HepG2 (cell line): ENCODE measurements around the gene U2AF1L4. TPM values are rescaled to one million over a fixed set of nuclear protein-coding genes. Genes with fewer than 3 reads are reported as not detected.

Experiments
- ESRRA ChIP-seq: sonication (generic); formaldehyde crosslinking; IDR thresholded peaks from 2 replicates; pipeline ENCODE4 v1.5.1; 2020; ENCODE audit warnings: mild to moderate bottlenecking, low read depth, missing genetic modification reagents
- ISL2 ChIP-seq: sonication (generic); formaldehyde crosslinking; IDR thresholded peaks from 2 replicates; pipeline ENCODE4 v1.5.0; 2020; ENCODE audit warnings: missing genetic modification reagents
- KLF6 ChIP-seq: IDR thresholded peaks from 2 replicates; pipeline ENCODE4 v1.8.0; 2016; ENCODE audit warnings: missing biosample characterization, missing genetic modification reagents
- NFYB ChIP-seq: sonication (generic); formaldehyde crosslinking; IDR thresholded peaks from 2 replicates; pipeline ENCODE4 v1.4.0; 2020; ENCODE audit warnings: missing genetic modification reagents
- SETDB1 ChIP-seq: sonication (generic); formaldehyde crosslinking; IDR thresholded peaks from 2 replicates; pipeline ENCODE4 v1.5.1; 2020; ENCODE audit warnings: missing genetic modification reagents, mild to moderate bottlenecking, borderline replicate concordance
- SMARCC2 ChIP-seq: fragments of 450-650 bp; IDR thresholded peaks from 2 replicates; pipeline ENCODE4 v1.6.1; 2017; ENCODE audit warnings: antibody characterized with exemption, mild to moderate bottlenecking
- SMC3 ChIP-seq: IDR thresholded peaks from 2 replicates; pipeline ENCODE4 v1.6.1; 2011; ENCODE audit warnings: low read length, improper control_type of control experiment
- SOX6 ChIP-seq, 2 experiments: fragments of 450-650 bp in 1 of 2; sonication (generic) in 1 of 2; formaldehyde crosslinking in 1 of 2; IDR thresholded peaks; 2 replicates each; pipeline versions ENCODE4 v1.4.0 to v1.6.1; 2017 to 2020; ENCODE audit warnings: antibody characterized with exemption in 1 of 2, mild to moderate bottlenecking in 1 of 2, missing genetic modification reagents in 1 of 2
- TCF7L2 ChIP-seq: IDR thresholded peaks from 2 replicates; pipeline ENCODE4 v1.6.1; 2011; ENCODE audit warnings: mild to moderate bottlenecking, low read depth, low read length, moderate library complexity
- ZBTB20 ChIP-seq: sonication (generic); formaldehyde crosslinking; IDR thresholded peaks from 2 replicates; pipeline ENCODE4 v1.8.1; 2023; ENCODE audit warnings: missing genetic modification reagents, low read depth, mild to moderate bottlenecking, borderline replicate concordance
- ZFP1 ChIP-seq: IDR thresholded peaks from 2 replicates; pipeline ENCODE4 v1.6.1; 2016
- ZMAT3 ChIP-seq: sonication (generic); formaldehyde crosslinking; conservative IDR thresholded peaks from 2 replicates; pipeline ENCODE4 v1.7.0; 2021; ENCODE audit warnings: missing genetic modification reagents
- ZMYM3 ChIP-seq: sonication (generic); formaldehyde crosslinking; IDR thresholded peaks from 2 replicates; pipeline ENCODE4 v1.5.1; 2020; ENCODE audit warnings: mild to moderate bottlenecking, missing genetic modification reagents
- ZNF101 ChIP-seq: sonication (generic); formaldehyde crosslinking; IDR thresholded peaks from 2 replicates; pipeline ENCODE4 v1.4.0; 2020; ENCODE audit warnings: mild to moderate bottlenecking, low read depth, missing genetic modification reagents, borderline replicate concordance
- ZNF143 ChIP-seq: sonication (generic); formaldehyde crosslinking; IDR thresholded peaks from 2 replicates; pipeline ENCODE4 v1.4.0; 2020; ENCODE audit warnings: missing genetic modification reagents
- ZNF263 ChIP-seq: sonication (generic); formaldehyde crosslinking; IDR thresholded peaks from 2 replicates; pipeline ENCODE4 v1.4.0; 2020; ENCODE audit warnings: missing genetic modification reagents
- ZNF44 ChIP-seq: sonication (generic); formaldehyde crosslinking; IDR thresholded peaks from 2 replicates; pipeline ENCODE4 v1.5.1; 2020; ENCODE audit warnings: mild to moderate bottlenecking, missing genetic modification reagents
- ZNF616 ChIP-seq: sonication (generic); formaldehyde crosslinking; IDR thresholded peaks from 2 replicates; pipeline ENCODE4 v1.5.0; 2020; ENCODE audit warnings: low read depth, mild to moderate bottlenecking, missing genetic modification reagents
- ZNF768 ChIP-seq: sonication (generic); formaldehyde crosslinking; IDR thresholded peaks from 2 replicates; pipeline ENCODE4 v1.4.0; 2020; ENCODE audit warnings: missing genetic modification reagents
- polyA plus RNA-seq, 8 experiments: library from polyadenylated mRNA; depleted of rRNA in 3 of 8; stranded (reverse) in 7 of 8; unstranded in 1 of 8; fragments of >200 nt; fragmentation: Illumina TruSeq in 4 of 8; extraction: Trizol in 4 of 8; gene quantifications; 2 replicates each; pipeline versions ENCODE4 v1.2.1 to v1.2.3, GENCODE V29; 2011 to 2016; ENCODE audit warnings: low read depth in 4 of 8, missing spikeins in 1 of 8, mixed read lengths in 1 of 8; ENCODE audit not compliant: insufficient read depth in 1 of 8
- total RNA-seq, 5 experiments: library from RNA; depleted of rRNA; stranded (reverse); fragments of >200 nt; fragmentation: Illumina TruSeq; extraction: Trizol; gene quantifications; 2 replicates each; pipeline ENCODE4 v1.2.3, GENCODE V29; 2016; ENCODE audit warnings: low read depth in 1 of 5
- TF ChIP-seq, protein P1 (sequence below): sonication (generic); formaldehyde crosslinking; IDR thresholded peaks from 2 replicates; pipeline ENCODE4 v1.4.0; 2020; ENCODE audit warnings: missing genetic modification reagents
- TF ChIP-seq, protein P2 (sequence below): sonication (generic); formaldehyde crosslinking; IDR thresholded peaks from 2 replicates; pipeline ENCODE4 v1.5.0; 2020; ENCODE audit warnings: mild to moderate bottlenecking, low read depth, missing genetic modification reagents, borderline replicate concordance
- TF ChIP-seq, protein P3 (sequence below): sonication (generic); formaldehyde crosslinking; IDR thresholded peaks from 2 replicates; pipeline ENCODE4 v1.5.0; 2020; ENCODE audit warnings: mild to moderate bottlenecking, missing genetic modification reagents, moderate library complexity
- TF ChIP-seq, protein P4 (sequence below): sonication (generic); formaldehyde crosslinking; IDR thresholded peaks from 2 replicates; pipeline ENCODE4 v1.8.1; 2022; ENCODE audit warnings: mild to moderate bottlenecking, missing genetic modification reagents
- TF ChIP-seq, protein P5 (sequence below): sonication (generic); formaldehyde crosslinking; IDR thresholded peaks from 2 replicates; pipeline ENCODE4 v1.8.0; 2022; ENCODE audit warnings: mild to moderate bottlenecking, missing genetic modification reagents, moderate library complexity
- TF ChIP-seq, protein P6 (sequence below): sonication (generic); formaldehyde crosslinking; IDR thresholded peaks from 2 replicates; pipeline ENCODE4 v1.5.0; 2020; ENCODE audit warnings: missing genetic modification reagents, mild to moderate bottlenecking, borderline replicate concordance

Gene U2AF1L4
- total and polyA plus RNA-seq, 2 of the 13 experiments (the other 11 are each of a cell fraction or from before 2014, with no cell fraction given): 7.9 to 15.4 TPM

DNA sequence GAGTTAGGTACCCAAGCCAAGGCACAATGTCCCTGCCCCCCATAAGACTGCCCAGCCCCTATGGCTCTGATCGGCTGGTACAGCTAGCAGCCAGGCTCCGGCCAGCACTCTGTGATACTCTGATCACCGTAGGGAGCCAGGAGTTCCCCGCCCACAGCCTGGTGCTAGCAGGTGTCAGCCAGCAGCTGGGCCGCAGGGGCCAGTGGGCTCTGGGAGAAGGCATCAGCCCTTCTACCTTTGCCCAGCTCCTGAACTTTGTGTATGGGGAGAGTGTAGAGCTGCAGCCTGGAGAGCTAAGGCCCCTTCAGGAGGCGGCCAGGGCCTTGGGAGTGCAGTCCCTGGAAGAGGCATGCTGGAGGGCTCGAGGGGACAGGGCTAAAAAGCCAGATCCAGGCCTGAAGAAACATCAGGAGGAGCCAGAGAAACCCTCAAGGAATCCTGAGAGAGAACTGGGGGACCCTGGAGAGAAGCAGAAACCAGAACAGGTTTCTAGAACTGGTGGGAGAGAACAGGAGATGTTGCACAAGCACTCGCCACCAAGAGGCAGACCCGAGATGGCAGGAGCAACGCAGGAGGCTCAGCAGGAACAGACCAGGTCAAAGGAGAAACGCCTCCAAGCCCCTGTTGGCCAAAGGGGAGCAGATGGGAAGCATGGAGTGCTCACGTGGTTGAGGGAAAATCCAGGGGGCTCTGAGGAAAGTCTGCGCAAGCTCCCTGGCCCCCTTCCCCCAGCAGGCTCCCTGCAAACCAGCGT is 30.4 kb downstream of the U2AF1L4 start (continued):
- TF ChIP-seq, protein P1, sequence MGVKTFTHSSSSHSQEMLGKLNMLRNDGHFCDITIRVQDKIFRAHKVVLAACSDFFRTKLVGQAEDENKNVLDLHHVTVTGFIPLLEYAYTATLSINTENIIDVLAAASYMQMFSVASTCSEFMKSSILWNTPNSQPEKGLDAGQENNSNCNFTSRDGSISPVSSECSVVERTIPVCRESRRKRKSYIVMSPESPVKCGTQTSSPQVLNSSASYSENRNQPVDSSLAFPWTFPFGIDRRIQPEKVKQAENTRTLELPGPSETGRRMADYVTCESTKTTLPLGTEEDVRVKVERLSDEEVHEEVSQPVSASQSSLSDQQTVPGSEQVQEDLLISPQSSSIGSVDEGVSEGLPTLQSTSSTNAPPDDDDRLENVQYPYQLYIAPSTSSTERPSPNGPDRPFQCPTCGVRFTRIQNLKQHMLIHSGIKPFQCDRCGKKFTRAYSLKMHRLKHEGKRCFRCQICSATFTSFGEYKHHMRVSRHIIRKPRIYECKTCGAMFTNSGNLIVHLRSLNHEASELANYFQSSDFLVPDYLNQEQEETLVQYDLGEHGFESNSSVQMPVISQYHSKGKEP: no peak
- TF ChIP-seq, protein P2, sequence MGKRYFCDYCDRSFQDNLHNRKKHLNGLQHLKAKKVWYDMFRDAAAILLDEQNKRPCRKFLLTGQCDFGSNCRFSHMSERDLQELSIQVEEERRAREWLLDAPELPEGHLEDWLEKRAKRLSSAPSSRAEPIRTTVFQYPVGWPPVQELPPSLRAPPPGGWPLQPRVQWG (CRISPR knock-in tag): no peak
- TF ChIP-seq KLF6 (CRISPR knock-in tag) (no peak), SOX6 (IDR thresholded peaks at IDR 0.05) (no peak), SOX6 (CRISPR knock-in tag; IDR thresholded peaks at IDR 0.05) (no peak), ZMYM3 (no peak), ZFP1 (CRISPR knock-in tag) (no peak), SETDB1 (CRISPR knock-in tag) (no peak), SMARCC2 (no peak), ISL2 (CRISPR knock-in tag) (no peak), SMC3 (no peak), ZNF143 (CRISPR knock-in tag) (no peak), ZNF768 (CRISPR knock-in tag) (peak; percentile 35; the same call in 1 of the 2 replicates), ZNF101 (CRISPR knock-in tag) (no peak), NFYB (CRISPR knock-in tag) (no peak), ZNF263 (CRISPR knock-in tag) (peak; percentile 26; the same call in 1 of the 2 replicates), ZBTB20 (CRISPR knock-in tag) (no peak), ZNF616 (CRISPR knock-in tag) (no peak), ZMAT3 (CRISPR knock-in tag) (no peak), ZNF44 (CRISPR knock-in tag) (no peak), TCF7L2 (no peak), ESRRA (CRISPR knock-in tag) (no peak)
- TF ChIP-seq, protein P3, sequence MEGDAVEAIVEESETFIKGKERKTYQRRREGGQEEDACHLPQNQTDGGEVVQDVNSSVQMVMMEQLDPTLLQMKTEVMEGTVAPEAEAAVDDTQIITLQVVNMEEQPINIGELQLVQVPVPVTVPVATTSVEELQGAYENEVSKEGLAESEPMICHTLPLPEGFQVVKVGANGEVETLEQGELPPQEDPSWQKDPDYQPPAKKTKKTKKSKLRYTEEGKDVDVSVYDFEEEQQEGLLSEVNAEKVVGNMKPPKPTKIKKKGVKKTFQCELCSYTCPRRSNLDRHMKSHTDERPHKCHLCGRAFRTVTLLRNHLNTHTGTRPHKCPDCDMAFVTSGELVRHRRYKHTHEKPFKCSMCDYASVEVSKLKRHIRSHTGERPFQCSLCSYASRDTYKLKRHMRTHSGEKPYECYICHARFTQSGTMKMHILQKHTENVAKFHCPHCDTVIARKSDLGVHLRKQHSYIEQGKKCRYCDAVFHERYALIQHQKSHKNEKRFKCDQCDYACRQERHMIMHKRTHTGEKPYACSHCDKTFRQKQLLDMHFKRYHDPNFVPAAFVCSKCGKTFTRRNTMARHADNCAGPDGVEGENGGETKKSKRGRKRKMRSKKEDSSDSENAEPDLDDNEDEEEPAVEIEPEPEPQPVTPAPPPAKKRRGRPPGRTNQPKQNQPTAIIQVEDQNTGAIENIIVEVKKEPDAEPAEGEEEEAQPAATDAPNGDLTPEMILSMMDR (CRISPR knock-in tag): peak; percentile 38; the same call in 1 of the 2 replicates
- TF ChIP-seq, protein P4, sequence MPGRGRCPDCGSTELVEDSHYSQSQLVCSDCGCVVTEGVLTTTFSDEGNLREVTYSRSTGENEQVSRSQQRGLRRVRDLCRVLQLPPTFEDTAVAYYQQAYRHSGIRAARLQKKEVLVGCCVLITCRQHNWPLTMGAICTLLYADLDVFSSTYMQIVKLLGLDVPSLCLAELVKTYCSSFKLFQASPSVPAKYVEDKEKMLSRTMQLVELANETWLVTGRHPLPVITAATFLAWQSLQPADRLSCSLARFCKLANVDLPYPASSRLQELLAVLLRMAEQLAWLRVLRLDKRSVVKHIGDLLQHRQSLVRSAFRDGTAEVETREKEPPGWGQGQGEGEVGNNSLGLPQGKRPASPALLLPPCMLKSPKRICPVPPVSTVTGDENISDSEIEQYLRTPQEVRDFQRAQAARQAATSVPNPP (CRISPR knock-in tag): no peak
- TF ChIP-seq, protein P5, sequence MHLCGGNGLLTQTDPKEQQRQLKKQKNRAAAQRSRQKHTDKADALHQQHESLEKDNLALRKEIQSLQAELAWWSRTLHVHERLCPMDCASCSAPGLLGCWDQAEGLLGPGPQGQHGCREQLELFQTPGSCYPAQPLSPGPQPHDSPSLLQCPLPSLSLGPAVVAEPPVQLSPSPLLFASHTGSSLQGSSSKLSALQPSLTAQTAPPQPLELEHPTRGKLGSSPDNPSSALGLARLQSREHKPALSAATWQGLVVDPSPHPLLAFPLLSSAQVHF: no peak
- TF ChIP-seq, protein P6, sequence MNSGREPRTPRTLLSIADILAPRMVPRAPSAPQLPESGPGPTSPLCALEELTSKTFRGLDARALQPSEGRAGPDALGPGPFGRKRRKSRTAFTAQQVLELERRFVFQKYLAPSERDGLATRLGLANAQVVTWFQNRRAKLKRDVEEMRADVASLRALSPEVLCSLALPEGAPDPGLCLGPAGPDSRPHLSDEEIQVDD: no peak
